HepG2 (cell line): ENCODE results near the gene TEX19. TPM values are rescaled to one million over a fixed set of nuclear protein-coding genes. Genes with fewer than 3 reads are reported as not detected.

Source experiments
- CBFB ChIP-seq: sonication (generic); formaldehyde crosslinking; IDR thresholded peaks from 2 replicates; pipeline ENCODE4 v1.4.0; 2020; ENCODE audit warnings: missing genetic modification reagents
- HCFC1 ChIP-seq: fragments of 150-350 bp; IDR thresholded peaks from 2 replicates; pipeline ENCODE4 v1.6.1; 2014; ENCODE audit warnings: low read depth, low read length
- KDM5B ChIP-seq: sonication (generic); formaldehyde crosslinking; IDR thresholded peaks from 2 replicates; pipeline ENCODE4 v1.4.0; 2020; ENCODE audit warnings: missing genetic modification reagents, mild to moderate bottlenecking, borderline replicate concordance
- PAWR ChIP-seq: sonication (generic); formaldehyde crosslinking; IDR thresholded peaks from 2 replicates; pipeline ENCODE4 v1.4.0; 2020; ENCODE audit warnings: missing genetic modification reagents, mild to moderate bottlenecking, borderline replicate concordance
- PCBP1 ChIP-seq: fragments of 200-400 bp; formaldehyde crosslinking; IDR thresholded peaks from 2 replicates; pipeline ENCODE4 v1.6.1; 2017; ENCODE audit warnings: mild to moderate bottlenecking, low read depth, low read length, borderline replicate concordance
- RBM39 ChIP-seq: fragments of 200-400 bp; formaldehyde crosslinking; IDR thresholded peaks from one replicate; pipeline ENCODE4 v1.6.1; 2018; ENCODE audit warnings: antibody characterized with exemption, mild to moderate bottlenecking, low read depth, low read length; ENCODE audit not compliant: poor library complexity, severe bottlenecking
- RFXAP ChIP-seq: sonication (generic); formaldehyde crosslinking; IDR thresholded peaks from 2 replicates; pipeline ENCODE4 v1.4.0; 2020; ENCODE audit warnings: missing genetic modification reagents, borderline replicate concordance
- TAF1 ChIP-seq: sonication (generic); formaldehyde crosslinking; IDR thresholded peaks from 2 replicates; pipeline ENCODE4 v1.4.0; 2020; ENCODE audit warnings: missing genetic modification reagents
- ZC3H4 ChIP-seq: sonication (generic); formaldehyde crosslinking; IDR thresholded peaks from 2 replicates; pipeline ENCODE4 v1.4.0; 2020; ENCODE audit warnings: missing genetic modification reagents, borderline replicate concordance
- ZNF329 ChIP-seq: sonication (generic); formaldehyde crosslinking; IDR thresholded peaks from 2 replicates; pipeline ENCODE4 v1.9.0; 2021; ENCODE audit warnings: low read depth, mild to moderate bottlenecking, missing genetic modification reagents
- ZNF746 ChIP-seq: sonication (generic); formaldehyde crosslinking; IDR thresholded peaks from 2 replicates; pipeline ENCODE4 v1.8.0; 2022; ENCODE audit warnings: mild to moderate bottlenecking, missing genetic modification reagents
- ZNF782 ChIP-seq: sonication (generic); formaldehyde crosslinking; IDR thresholded peaks from 2 replicates; pipeline ENCODE4 v1.4.0; 2020; ENCODE audit warnings: missing genetic modification reagents, mild to moderate bottlenecking, borderline replicate concordance
- ZNF879 ChIP-seq: sonication (generic); formaldehyde crosslinking; IDR thresholded peaks from 2 replicates; pipeline ENCODE4 v1.8.1; 2023; ENCODE audit warnings: missing genetic modification reagents
- polyA plus RNA-seq, 8 experiments: library from polyadenylated mRNA; depleted of rRNA in 3 of 8; stranded (reverse) in 7 of 8; unstranded in 1 of 8; fragments of >200 nt; fragmentation: Illumina TruSeq in 4 of 8; extraction: Trizol in 4 of 8; gene quantifications; 2 replicates each; pipeline versions ENCODE4 v1.2.1 to v1.2.3, GENCODE V29; 2011 to 2016; ENCODE audit warnings: low read depth in 4 of 8, missing spikeins in 1 of 8, mixed read lengths in 1 of 8; ENCODE audit not compliant: insufficient read depth in 1 of 8
- total RNA-seq, 5 experiments: library from RNA; depleted of rRNA; stranded (reverse); fragments of >200 nt; fragmentation: Illumina TruSeq; extraction: Trizol; gene quantifications; 2 replicates each; pipeline ENCODE4 v1.2.3, GENCODE V29; 2016; ENCODE audit warnings: low read depth in 1 of 5
- TF ChIP-seq, protein P1 (sequence below), 2 experiments: sonication (generic) in 1 of 2; formaldehyde crosslinking in 1 of 2; IDR thresholded peaks; 2 replicates each; pipeline versions ENCODE4 v1.4.0 to v1.6.1; 2016 to 2020; ENCODE audit warnings: borderline replicate concordance in 1 of 2, low read depth in 1 of 2, mild to moderate bottlenecking in 1 of 2, missing genetic modification reagents in 1 of 2
- TF ChIP-seq, protein P2 (sequence below): sonication (generic); formaldehyde crosslinking; IDR thresholded peaks from 2 replicates; pipeline ENCODE4 v1.8.0; 2023; ENCODE audit warnings: mild to moderate bottlenecking, missing genetic modification reagents
- TF ChIP-seq, protein P3 (sequence below): sonication (generic); formaldehyde crosslinking; IDR thresholded peaks from 2 replicates; pipeline ENCODE4 v1.4.0; 2020; ENCODE audit warnings: low read depth, mild to moderate bottlenecking, missing genetic modification reagents
- TF ChIP-seq, protein P4 (sequence below): sonication (generic); formaldehyde crosslinking; IDR thresholded peaks from 2 replicates; pipeline ENCODE4 v1.4.0; 2020; ENCODE audit warnings: missing genetic modification reagents, mild to moderate bottlenecking, borderline replicate concordance
- TF ChIP-seq, protein P5 (sequence below): sonication (generic); formaldehyde crosslinking; IDR thresholded peaks from 2 replicates; pipeline ENCODE4 v1.8.1; 2023; ENCODE audit warnings: mild to moderate bottlenecking, inconsistent platforms, moderate library complexity, missing genetic modification reagents, borderline replicate concordance

TEX19 gene
- total and polyA plus RNA-seq, 2 of the 13 experiments (the other 11 are each of a cell fraction or from before 2014, with no cell fraction given) = 1.3 to 6.0 TPM

DNA sequence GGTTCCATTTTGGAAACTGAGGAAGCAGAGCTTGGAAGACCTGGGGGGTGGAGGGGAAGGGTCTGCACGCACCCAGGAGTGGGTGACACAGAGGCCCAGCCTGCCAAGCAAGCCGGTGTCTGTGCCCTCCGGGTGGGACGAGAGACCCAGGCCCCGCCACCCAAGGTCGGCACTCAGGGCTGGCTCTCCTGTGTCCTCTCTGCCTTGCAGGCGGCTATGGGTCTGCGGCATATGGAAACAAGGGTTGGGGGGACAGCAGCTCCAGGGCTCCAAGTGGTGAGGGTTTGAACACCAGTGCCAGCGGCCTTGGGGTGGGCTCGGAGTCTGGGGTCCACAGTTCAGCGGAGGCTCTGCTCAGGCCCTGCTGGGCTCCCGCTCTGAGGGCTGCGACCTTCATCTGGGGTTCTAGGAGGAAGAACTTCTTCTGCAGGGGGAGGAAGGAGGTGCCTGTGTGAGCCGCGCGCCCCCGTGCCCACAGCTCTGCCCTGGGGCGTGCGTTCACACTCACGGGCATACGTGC, 37.0 kb upstream of the TEX19 start (continued):
- TF ChIP-seq, protein P1, sequence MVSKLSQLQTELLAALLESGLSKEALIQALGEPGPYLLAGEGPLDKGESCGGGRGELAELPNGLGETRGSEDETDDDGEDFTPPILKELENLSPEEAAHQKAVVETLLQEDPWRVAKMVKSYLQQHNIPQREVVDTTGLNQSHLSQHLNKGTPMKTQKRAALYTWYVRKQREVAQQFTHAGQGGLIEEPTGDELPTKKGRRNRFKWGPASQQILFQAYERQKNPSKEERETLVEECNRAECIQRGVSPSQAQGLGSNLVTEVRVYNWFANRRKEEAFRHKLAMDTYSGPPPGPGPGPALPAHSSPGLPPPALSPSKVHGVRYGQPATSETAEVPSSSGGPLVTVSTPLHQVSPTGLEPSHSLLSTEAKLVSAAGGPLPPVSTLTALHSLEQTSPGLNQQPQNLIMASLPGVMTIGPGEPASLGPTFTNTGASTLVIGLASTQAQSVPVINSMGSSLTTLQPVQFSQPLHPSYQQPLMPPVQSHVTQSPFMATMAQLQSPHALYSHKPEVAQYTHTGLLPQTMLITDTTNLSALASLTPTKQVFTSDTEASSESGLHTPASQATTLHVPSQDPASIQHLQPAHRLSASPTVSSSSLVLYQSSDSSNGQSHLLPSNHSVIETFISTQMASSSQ (IDR thresholded peaks at IDR 0.05; ENCODE audit: low read depth) = no peak
- TF ChIP-seq, protein P1 (CRISPR knock-in tag; IDR thresholded peaks at IDR 0.05; ENCODE audit: borderline replicate concordance) = no peak; the same call in 1 of the 2 replicates
- TF ChIP-seq, protein P2, sequence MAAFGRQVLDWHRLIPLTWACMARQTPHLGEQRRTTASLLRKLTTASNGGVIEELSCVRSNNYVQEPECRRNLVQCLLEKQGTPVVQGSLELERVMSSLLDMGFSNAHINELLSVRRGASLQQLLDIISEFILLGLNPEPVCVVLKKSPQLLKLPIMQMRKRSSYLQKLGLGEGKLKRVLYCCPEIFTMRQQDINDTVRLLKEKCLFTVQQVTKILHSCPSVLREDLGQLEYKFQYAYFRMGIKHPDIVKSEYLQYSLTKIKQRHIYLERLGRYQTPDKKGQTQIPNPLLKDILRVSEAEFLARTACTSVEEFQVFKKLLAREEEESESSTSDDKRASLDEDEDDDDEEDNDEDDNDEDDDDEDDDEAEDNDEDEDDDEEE (CRISPR knock-in tag) = 0 out of 2 replicates have a peak, but pooled peaks have one; percentile 12
- TF ChIP-seq RBM39 (peak; percentile 24), ZC3H4 (CRISPR knock-in tag) (no peak), KDM5B (CRISPR knock-in tag) (no peak), PCBP1 (peak; percentile 91; the same call in 1 of the 2 replicates), CBFB (CRISPR knock-in tag) (0 out of 2 replicates have a peak, but pooled peaks have one; percentile 29), ZNF782 (CRISPR knock-in tag) (no peak), HCFC1 (no peak), ZNF746 (CRISPR knock-in tag) (no peak), RFXAP (CRISPR knock-in tag) (no peak), ZNF879 (no peak), PAWR (CRISPR knock-in tag) (no peak), TAF1 (CRISPR knock-in tag) (no peak), ZNF329 (CRISPR knock-in tag) (no peak)
- TF ChIP-seq, protein P3, sequence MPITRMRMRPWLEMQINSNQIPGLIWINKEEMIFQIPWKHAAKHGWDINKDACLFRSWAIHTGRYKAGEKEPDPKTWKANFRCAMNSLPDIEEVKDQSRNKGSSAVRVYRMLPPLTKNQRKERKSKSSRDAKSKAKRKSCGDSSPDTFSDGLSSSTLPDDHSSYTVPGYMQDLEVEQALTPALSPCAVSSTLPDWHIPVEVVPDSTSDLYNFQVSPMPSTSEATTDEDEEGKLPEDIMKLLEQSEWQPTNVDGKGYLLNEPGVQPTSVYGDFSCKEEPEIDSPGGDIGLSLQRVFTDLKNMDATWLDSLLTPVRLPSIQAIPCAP (CRISPR knock-in tag) = no peak
- TF ChIP-seq, protein P4, sequence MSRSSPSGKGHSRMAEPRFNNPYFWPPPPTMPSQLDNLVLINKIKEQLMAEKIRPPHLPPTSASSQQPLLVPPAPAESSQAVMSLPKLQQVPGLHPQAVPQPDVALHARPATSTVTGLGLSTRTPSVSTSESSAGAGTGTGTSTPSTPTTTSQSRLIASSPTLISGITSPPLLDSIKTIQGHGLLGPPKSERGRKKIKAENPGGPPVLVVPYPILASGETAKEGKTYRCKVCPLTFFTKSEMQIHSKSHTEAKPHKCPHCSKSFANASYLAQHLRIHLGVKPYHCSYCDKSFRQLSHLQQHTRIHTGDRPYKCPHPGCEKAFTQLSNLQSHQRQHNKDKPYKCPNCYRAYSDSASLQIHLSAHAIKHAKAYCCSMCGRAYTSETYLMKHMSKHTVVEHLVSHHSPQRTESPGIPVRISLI = no peak
- TF ChIP-seq, protein P5, sequence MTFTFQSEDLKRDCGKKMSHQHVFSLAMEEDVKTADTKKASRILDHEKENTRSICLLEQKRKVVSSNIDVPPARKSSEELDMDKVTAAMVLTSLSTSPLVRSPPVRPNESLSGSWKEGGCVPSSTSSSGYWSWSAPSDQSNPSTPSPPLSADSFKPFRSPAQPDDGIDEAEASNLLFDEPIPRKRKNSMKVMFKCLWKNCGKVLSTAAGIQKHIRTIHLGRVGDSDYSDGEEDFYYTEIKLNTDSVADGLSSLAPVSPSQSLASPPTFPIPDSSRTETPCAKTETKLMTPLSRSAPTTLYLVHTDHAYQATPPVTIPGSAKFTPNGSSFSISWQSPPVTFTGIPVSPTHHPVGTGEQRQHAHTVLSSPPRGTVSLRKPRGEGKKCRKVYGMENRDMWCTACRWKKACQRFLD = no peak
